Hematopoietic multipotent progenitor cell (in vitro differentiated cells): ENCODE data around the gene APP. TPM values are rescaled to one million over a fixed set of nuclear protein-coding genes. Genes with fewer than 3 reads are reported as not detected.

Source experiments
- DNase-seq, 3 donors: peaks; one replicate each; pipeline ENCODE4 v3.0.0-alpha.2; 2011 to 2015; ENCODE audit warnings: low read depth in 2 of 3, low spot score in 2 of 3
- total RNA-seq: library from RNA; depleted of rRNA; stranded (reverse); fragments of >200 nt; gene quantifications from one replicate; pipeline ENCODE4 v1.2.3, GENCODE V29; 2012

APP gene
- total RNA-seq, result 126 TPM

DNA sequence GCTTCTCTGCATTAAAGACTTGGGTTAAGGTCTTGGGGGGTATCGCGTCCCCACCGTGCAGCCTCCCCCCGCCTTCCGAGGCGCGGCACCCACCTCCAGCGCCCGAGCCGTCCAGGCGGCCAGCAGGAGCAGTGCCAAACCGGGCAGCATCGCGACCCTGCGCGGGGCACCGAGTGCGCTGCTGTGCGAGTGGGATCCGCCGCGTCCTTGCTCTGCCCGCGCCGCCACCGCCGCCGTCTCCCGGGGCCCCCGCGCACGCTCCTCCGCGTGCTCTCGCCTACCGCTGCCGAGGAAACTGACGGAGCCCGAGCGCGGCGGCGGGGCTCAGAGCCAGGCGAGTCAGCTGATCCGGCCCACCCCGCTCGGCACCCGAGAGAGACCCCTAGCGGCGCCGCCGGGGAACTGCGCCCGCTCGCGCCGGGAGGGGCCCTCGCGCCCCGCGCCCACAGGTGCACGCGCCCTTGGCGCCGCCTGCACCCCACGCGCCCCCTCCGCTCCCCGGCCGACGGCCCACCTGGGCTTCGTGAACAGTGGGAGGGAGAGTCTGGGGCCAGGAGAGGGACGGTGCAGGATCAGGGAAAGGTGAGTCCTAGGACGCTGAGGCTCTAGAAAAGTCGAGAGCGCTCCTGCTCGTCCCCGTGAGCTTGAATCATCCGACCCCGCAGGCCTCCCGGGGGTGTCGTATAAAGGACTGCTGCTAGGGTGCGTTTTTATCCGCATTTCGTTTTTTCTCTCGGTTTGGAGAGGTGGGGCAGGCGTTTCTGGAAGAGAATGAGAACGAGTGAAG lies at the start of gene APP:
APP (minus strand) TSS at position 300 of the 787 bp plus-strand sequence; CDS start at position 150, 150 bp downstream.
- DNase-seq, result peak; percentile 84 to 85 (median 85)

DNA sequence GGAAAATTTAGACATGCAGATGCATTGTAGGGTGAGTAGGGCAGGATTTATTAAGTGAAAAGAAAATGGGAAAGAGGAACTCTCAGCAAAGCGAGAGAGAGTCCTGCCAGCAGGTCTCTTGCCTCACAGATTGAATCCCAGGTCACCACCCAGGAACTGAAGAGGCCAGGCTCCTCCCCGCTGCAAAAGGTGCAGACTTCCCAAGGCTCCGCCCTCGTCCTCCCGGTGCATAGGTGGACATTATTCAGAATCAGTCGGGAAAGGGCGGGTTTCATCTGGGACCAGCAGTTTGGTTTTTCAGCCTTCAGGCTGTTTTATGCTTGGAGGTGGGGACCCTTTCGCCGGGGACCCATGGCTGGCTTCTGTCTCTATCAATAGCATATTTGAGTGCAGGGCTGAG lies 41.6 kb upstream of the APP start:
- DNase-seq, result no peak

DNA sequence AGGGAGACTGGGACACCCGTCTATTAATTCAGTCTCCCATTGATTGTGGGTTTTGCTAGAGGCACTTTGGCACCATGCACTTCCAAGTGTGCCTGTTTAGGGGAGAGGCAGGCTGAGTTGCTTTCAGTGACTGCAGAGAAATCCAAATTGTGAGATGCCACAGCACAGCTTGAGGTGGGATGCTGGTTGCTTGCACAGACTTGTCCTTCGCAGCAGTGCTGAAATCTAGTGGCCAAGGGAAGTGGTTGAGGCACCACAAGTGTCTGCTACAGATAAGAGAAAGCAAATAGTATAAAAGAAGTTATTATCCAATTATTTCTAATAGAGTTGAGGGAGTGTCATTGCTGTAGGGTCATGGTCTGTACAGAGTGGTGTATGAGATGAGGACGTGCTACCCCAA lies 40.0 kb upstream of the APP start:
- DNase-seq, result peak in 1 of 3 donors; percentile 2

- DNase-seq, result no peak
Measured at GRCh38 chr21:26207021-26207420, 36.5 kb upstream of the APP start.

- DNase-seq, result no peak
Measured at GRCh38 chr21:26199456-26199855, 28.9 kb upstream of the APP start.

DNA sequence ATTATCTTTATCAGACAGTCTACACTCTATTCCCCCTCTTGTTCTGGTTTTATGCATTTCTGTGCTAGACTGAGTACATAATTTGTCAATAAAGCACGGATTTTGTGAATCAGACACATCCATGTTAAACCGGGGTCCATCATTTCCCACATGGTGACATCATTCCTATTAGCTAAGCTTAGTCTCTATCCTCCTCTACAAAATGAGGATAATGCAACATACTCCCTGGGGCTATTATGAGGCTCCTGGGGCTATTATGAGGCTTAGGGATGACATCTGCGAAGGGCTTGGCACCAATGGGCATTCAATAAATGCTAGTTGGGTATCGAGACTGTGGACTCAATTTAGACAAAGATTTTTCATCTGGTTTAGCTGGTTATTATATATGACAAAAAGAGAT lies 25.1 kb upstream of the APP start:
- no peak for DNase-seq

- no peak for DNase-seq
Measured at GRCh38 chr21:26194811-26195251, 24.3 kb upstream of the APP start.

DNA sequence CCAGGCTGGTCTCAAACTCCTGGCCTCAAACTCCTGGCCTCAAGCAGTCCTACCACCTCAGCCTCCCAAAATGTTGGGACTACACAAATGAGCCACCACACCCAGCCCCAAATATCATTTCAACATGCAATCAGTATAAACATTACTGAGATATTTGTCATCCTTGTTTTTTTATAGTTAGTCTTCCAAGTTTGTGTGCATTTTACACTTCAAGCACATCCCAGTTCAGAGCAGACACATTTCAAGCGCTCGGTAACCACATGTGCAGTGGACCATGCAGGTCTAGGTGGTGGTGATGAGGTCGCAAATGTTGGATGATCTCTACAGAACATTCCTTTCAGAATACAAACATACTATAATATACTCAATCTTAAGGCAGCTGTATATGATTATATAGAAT lies 23.8 kb upstream of the APP start:
- DNase-seq, result no peak

GRCh38 chr21:26191609-26192008 lies 21.0 kb upstream of the APP start:
- no peak for DNase-seq

GRCh38 chr21:26188422-26188821 lies 17.9 kb upstream of the APP start:
- DNase-seq, result no peak

- DNase-seq, result no peak
Measured at GRCh38 chr21:26185446-26185845, 14.9 kb upstream of the APP start.

DNA sequence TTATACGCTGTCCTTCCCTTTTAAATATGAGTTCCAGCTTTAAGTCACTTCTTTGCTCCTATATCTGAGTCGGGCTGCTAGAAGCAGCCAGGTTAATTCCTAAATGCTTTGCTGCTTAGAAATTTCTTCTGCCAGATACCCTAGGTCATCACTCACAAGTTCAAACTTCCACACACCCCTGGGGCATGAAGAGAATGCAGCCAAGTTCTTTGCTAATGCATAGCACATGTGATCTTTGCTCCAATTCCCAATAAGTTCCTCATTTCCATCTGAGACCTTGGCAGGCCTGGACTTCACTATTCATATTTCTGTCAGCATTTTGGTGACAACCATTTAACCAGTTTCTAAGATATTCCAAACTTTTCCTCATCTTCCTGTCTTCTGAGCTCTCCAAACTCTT lies 14.5 kb upstream of the APP start:
- DNase-seq, result no peak

- DNase-seq, result no peak
Measured at GRCh38 chr21:26179501-26179900, 8.9 kb upstream of the APP start.

GRCh38 chr21:26177746-26178426 lies 7.3 kb upstream of the APP start:
- no peak for DNase-seq

- DNase-seq, result peak in 1 of 3 donors; percentile 6
Measured at GRCh38 chr21:26177187-26177586, 6.6 kb upstream of the APP start.

DNA sequence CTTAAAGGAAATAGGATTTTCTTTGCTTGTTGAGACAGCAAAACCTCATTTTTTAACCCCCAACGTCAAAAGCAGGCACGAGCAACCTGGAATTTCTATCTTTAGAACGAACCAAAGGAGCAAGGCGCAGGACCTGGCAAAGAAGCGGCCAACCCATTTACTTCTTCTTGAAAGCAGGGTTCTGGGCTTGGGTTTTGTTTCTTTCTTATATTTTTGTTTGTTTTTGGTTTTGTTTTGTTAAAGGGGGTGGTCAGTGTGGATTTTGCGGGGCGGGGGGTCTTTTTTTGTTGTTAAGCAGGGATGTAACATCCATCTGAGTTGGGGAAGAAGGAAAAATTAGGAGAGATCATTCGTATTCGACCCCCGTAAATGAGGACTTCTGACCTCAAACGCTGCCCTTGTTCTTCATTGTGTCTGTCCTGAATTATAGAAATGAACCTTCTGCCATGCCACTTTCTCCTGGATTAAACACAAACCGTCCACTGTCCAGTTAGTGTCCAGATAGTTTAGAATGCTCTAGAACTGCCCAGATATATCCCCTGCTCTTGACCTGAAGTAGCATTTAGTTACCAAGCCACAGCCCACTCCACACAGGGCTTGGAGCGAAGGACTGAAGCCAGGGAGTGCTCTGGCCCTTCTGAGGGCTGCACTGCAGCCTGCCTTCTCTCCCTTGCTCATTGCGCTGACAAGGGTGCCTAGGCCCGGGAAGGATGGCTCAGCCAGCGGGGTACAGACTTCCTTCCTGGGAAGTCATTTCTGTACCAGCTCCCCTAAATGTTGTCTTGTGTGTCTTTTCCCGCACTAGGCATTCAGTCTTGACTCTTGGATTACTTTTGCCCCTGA lies 909 bp upstream of the APP start:
- DNase-seq, result no peak

DNA sequence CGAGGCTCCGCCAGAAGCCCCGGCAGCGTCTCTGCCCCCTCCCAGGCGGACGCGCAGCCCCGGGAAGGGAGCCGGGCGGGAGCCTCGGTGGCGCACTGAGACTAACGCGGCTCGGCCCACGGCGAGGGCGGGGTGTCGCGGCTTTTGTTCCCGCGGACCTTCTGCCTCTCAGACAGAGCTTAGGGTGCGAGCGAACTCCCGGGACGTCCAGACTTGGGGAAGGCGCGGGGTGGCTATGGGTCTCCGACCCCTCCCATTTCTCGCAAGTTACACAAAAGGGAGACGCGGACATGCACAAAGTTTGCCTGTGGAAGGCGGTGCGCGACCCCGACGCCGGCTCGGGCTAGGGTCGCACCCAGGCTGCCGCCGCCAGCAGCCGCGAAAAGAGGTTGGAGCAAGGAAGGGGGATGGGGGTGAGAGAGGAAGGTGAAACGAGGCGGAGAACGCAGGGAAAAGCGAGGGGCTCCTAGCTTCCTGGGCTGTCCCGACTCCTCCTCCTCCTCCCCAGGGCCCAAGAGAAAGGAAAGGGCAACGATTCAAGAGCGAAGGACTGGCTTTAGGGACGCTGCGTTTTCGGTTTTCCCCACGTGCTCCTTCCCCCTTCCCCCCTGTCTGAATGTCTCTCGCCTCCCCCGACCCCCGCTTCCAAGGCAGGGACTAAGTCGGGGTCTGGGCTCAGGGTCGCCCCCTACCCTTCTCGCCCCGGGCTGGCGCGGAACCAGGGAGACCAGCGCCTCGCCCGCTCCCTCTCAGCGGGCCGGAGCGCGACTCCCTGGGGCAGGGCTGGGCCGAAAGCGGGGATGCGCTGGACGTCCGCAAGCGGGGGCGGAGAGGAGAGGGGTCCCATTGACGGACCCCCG lies 729 bp downstream of the APP start:
- DNase-seq, result peak; percentile 16 to 37 (median 22)

DNA sequence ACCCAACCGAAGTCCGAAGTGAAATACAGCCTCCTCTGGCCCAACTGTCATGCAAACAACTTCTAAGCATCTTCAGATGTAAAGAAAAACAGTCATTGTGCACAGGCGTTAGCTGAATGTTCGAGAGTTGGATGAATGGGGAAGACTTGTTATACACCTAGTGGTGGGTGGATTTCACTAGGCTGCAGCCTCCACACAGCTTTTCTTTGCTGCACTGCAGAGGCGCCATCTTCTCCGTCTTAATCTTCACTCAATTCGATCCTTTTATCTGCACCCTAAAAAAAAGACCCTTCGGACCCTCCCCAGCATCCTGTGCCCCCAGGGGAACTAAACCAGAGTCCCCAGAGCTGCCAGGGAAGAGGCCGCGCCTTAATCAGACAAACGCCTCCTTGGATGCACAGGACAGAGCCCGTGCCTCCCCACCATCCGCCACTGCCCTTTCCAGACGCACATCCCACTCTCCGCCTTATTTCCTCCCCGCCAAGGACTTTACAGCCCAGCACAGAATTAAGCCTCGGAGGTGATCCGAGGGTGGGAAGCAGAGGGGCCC lies 1.4 kb downstream of the APP start:
- DNase-seq, result peak; percentile 21 to 80 (median 57)

GRCh38 chr21:26168371-26168770 lies 2.2 kb downstream of the APP start:
- DNase-seq, result peak in 1 of 3 donors; percentile 21

DNA sequence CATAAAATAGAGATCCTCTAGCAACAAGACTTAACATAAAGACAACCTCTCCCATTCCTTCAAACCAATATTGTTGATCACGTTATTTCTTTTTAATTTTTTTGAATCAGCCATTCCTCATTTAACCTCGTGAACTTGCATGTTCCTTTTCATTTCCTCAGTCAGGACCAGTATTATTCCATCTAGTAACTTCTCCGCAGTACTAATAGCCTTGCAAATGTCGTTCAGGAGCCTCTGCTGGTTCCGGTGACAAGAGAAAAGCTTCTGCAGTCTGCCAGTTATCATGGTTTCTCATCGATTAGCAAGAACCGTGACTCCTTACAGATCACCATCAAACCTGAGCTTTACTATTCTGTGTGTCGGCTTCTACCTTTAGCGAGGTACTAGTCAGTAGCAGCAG lies 3.0 kb downstream of the APP start:
- DNase-seq, result no peak
